ENCODE results near the gene ZDHHC23.

The ZDHHC23 gene

GRCh38 chr3:113985541-113985940, 37.7 kb downstream of the ZDHHC23 start:
- Histone ChIP-seq H3K27me3 (ENCODE audit: insufficient read depth, low read length) (no peaks in the 10 kb centered on the region), H4K12ac (ENCODE audit: low read depth, low read length) (no peak overlapping the region), H3K9ac (ENCODE audit: low read length) (no peak overlapping the region), H3K27ac (ENCODE audit: low read depth, low read length) (no peak overlapping the region), H2BK120ac (ENCODE audit: insufficient read depth, low read length, poor library complexity) (no peak overlapping the region), H3K36me3 (ENCODE audit: control insufficient read depth in 1 of 2, insufficient read depth in 2 of 2, low read length in 2 of 2) (no peaks in the 10 kb centered on the region), H3K4ac (ENCODE audit: low read depth, low read length) (no peak overlapping the region), H3K18ac (ENCODE audit: low read length) (no peak overlapping the region), H3K9me3 (ENCODE audit: insufficient read depth, low read depth, low read length) (no peaks in the 10 kb centered on the region), H4K91ac (ENCODE audit: low read depth, low read length) (no peak overlapping the region), H3K4me2 (ENCODE audit: low read length) (no peak overlapping the region), H2AK5ac (ENCODE audit: low read length) (no peak overlapping the region), H3K79me1 (ENCODE audit: low read length) (no peaks in the 10 kb centered on the region), H3K79me2 (ENCODE audit: control insufficient read depth, insufficient read depth, low read length, poor library complexity) (no peaks in the 10 kb centered on the region), H4K8ac (ENCODE audit: low read depth, low read length) (no peak overlapping the region), H3K4me1 (ENCODE audit: control insufficient read depth in 1 of 2, insufficient read depth in 2 of 2, low read length in 2 of 2) (no peaks in the 10 kb centered on the region), H2BK5ac (ENCODE audit: low read depth, low read length, poor library complexity) (no peak overlapping the region), H2AFZ (ENCODE audit: insufficient read depth, low read length, poor library complexity) (no peak overlapping the region), H3K4me3 (ENCODE audit: low read depth, low read length) (no peak overlapping the region), H3K14ac (ENCODE audit: low read length) (no peak overlapping the region), H3K23ac (ENCODE audit: low read length) (no peak overlapping the region), H2BK12ac (ENCODE audit: low read length) (no peak overlapping the region)
- WGBS (ENCODE audit: extremely low coverage, insufficient coverage, insufficient read length): no CpG with 5 or more reads among the region's 4 CpGs
- no peak for DNase-seq

DNA sequence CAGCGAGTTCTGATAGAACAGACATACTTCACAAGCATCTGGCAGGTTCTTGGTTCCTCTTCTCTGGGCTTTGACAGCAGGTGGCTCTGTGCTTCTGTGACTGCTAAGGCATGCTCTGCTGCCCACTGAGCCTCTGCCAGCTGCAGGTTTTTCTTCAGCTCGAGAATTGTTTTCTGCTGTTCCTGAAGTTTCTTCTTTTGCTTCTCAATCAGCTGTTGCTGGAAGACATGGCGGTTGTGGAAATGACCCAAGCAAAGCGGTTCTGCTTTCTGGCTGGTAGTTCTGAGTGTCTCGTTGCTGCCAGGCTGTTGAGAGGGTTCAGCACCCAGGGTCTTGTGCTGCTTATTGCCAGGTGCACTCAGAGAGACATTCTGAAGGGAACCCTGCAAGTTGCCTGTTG, 57.7 kb downstream of the ZDHHC23 start:
- H2BK5ac ChIP-seq (ENCODE audit: low read depth, low read length, poor library complexity): no peak overlapping the region
- no peak overlapping the region for H3K4me3 ChIP-seq (ENCODE audit: low read depth, low read length)
- H3K4ac ChIP-seq (ENCODE audit: low read depth, low read length): no peak overlapping the region
- no peak overlapping the region for H3K18ac ChIP-seq (ENCODE audit: low read length)
- H3K27me3 ChIP-seq (ENCODE audit: insufficient read depth, low read length): no peaks in the 10 kb centered on the region
- no peak overlapping the region for H2AK5ac ChIP-seq (ENCODE audit: low read length)
- H3K9ac ChIP-seq (ENCODE audit: low read length): no peak overlapping the region
- no peak overlapping the region for H2BK120ac ChIP-seq (ENCODE audit: insufficient read depth, low read length, poor library complexity)
- H3K79me2 ChIP-seq (ENCODE audit: control insufficient read depth, insufficient read depth, low read length, poor library complexity): no peaks in the 10 kb centered on the region
- no peak overlapping the region for H2BK12ac ChIP-seq (ENCODE audit: low read length)
- no CpG with 5 or more reads among the region's 5 CpGs for WGBS (ENCODE audit: extremely low coverage, insufficient coverage, insufficient read length)
- no peaks in the 10 kb centered on the region for H3K79me1 ChIP-seq (ENCODE audit: low read length)
- no peak overlapping the region for H4K8ac ChIP-seq (ENCODE audit: low read depth, low read length)
- no peak overlapping the region for H3K27ac ChIP-seq (ENCODE audit: low read depth, low read length)
- H3K14ac ChIP-seq (ENCODE audit: low read length): no peak overlapping the region
- no peak overlapping the region for H4K91ac ChIP-seq (ENCODE audit: low read depth, low read length)
- H3K4me1 ChIP-seq (ENCODE audit: control insufficient read depth in 1 of 2, insufficient read depth in 2 of 2, low read length in 2 of 2): no peaks in the 10 kb centered on the region
- peaks cover 1% of the 10 kb centered on the region for H3K9me3 ChIP-seq (ENCODE audit: insufficient read depth, low read depth, low read length)
- no peak overlapping the region for H4K12ac ChIP-seq (ENCODE audit: low read depth, low read length)
- peaks cover 2 to 4% of the 10 kb centered on the region in 2 experiments for H3K36me3 ChIP-seq (ENCODE audit: control insufficient read depth in 1 of 2, insufficient read depth in 2 of 2, low read length in 2 of 2)
- no peak overlapping the region for H3K23ac ChIP-seq (ENCODE audit: low read length)
- no peak for DNase-seq
- no peak overlapping the region for H2AFZ ChIP-seq (ENCODE audit: insufficient read depth, low read length, poor library complexity)
- no peak overlapping the region for H3K4me2 ChIP-seq (ENCODE audit: low read length)

- H3K9ac ChIP-seq (ENCODE audit: low read length): no peak overlapping the region
- no peak overlapping the region for H4K12ac ChIP-seq (ENCODE audit: low read depth, low read length)
- no peak overlapping the region for H3K14ac ChIP-seq (ENCODE audit: low read length)
- no peak overlapping the region for H3K4me2 ChIP-seq (ENCODE audit: low read length)
- no peak overlapping the region for H4K8ac ChIP-seq (ENCODE audit: low read depth, low read length)
- H3K79me2 ChIP-seq (ENCODE audit: control insufficient read depth, insufficient read depth, low read length, poor library complexity): no peaks in the 10 kb centered on the region
- no peak for DNase-seq
- no peak overlapping the region for H3K4ac ChIP-seq (ENCODE audit: low read depth, low read length)
- no peak overlapping the region for H2BK120ac ChIP-seq (ENCODE audit: insufficient read depth, low read length, poor library complexity)
- H3K9me3 ChIP-seq (ENCODE audit: insufficient read depth, low read depth, low read length): no peaks in the 10 kb centered on the region
- WGBS (ENCODE audit: extremely low coverage, insufficient coverage, insufficient read length): no CpG with 5 or more reads among the region's 2 CpGs
- H2BK12ac ChIP-seq (ENCODE audit: low read length): no peak overlapping the region
- no peaks in the 10 kb centered on the region for H3K4me1 ChIP-seq (ENCODE audit: control insufficient read depth in 1 of 2, insufficient read depth in 2 of 2, low read length in 2 of 2)
- no peaks in the 10 kb centered on the region for H3K79me1 ChIP-seq (ENCODE audit: low read length)
- no peak overlapping the region for H4K91ac ChIP-seq (ENCODE audit: low read depth, low read length)
- no peak overlapping the region for H3K23ac ChIP-seq (ENCODE audit: low read length)
- H3K27me3 ChIP-seq (ENCODE audit: insufficient read depth, low read length): no peaks in the 10 kb centered on the region
- no peak overlapping the region for H2BK5ac ChIP-seq (ENCODE audit: low read depth, low read length, poor library complexity)
- H2AFZ ChIP-seq (ENCODE audit: insufficient read depth, low read length, poor library complexity): no peak overlapping the region
- H3K27ac ChIP-seq (ENCODE audit: low read depth, low read length): no peak overlapping the region
- no peaks in the 10 kb centered on the region for H3K36me3 ChIP-seq (ENCODE audit: control insufficient read depth in 1 of 2, insufficient read depth in 2 of 2, low read length in 2 of 2)
- H2AK5ac ChIP-seq (ENCODE audit: low read length): no peak overlapping the region
- H3K18ac ChIP-seq (ENCODE audit: low read length): no peak overlapping the region
- H3K4me3 ChIP-seq (ENCODE audit: low read depth, low read length): no peak overlapping the region
Observed at GRCh38 chr3:114011059-114011797, 63.4 kb downstream of the ZDHHC23 start.
